GM18505 (cell line): ENCODE results near the gene SYNJ2.

Source experiments
- ATAC-seq: cut with Tn5 transposase; IDR thresholded peaks from one replicate; pipeline ENCODE4 v1.9.1; 2021; ENCODE audit not compliant: unreplicated experiment
- POLR2A ChIP-seq: IDR thresholded peaks from 4 replicates; pipeline ENCODE4 v1.6.1; 2011; ENCODE audit warnings: borderline replicate concordance; ENCODE audit not compliant: insufficient read depth, insufficient read length; ENCODE audit errors: extremely low read depth

SYNJ2 gene

GRCh38 chr6:158029668-158030230 is 48.1 kb downstream of the SYNJ2 start:
- no peak for TF ChIP-seq POLR2A
- ATAC-seq = no peak

GRCh38 chr6:158030380-158031300 is 49.0 kb downstream of the SYNJ2 start:
- no peak for TF ChIP-seq POLR2A
- no peak for ATAC-seq

GRCh38 chr6:158031381-158032353 is 50.0 kb downstream of the SYNJ2 start:
- no peak for TF ChIP-seq POLR2A
- no peak for ATAC-seq

- no peak for TF ChIP-seq POLR2A
- ATAC-seq = no peak
These were observed 50.7 kb downstream of the SYNJ2 start for GRCh38 chr6:158032354-158032733.

GRCh38 chr6:158033077-158033750 is 51.6 kb downstream of the SYNJ2 start:
- TF ChIP-seq POLR2A = no peak
- no peak for ATAC-seq

GRCh38 chr6:158033751-158034702 is 52.4 kb downstream of the SYNJ2 start:
- no peak for TF ChIP-seq POLR2A

GRCh38 chr6:158036261-158036660 is 54.6 kb downstream of the SYNJ2 start:
- ATAC-seq = no peak
- TF ChIP-seq POLR2A = no peak

More at GRCh38 chr6:158033751-158034702, 52.4 kb downstream of the SYNJ2 start:
- ATAC-seq = no peak

- ATAC-seq = no peak
- TF ChIP-seq POLR2A = no peak
These were observed 55.4 kb downstream of the SYNJ2 start for GRCh38 chr6:158037021-158037420.

GRCh38 chr6:158037771-158038170 is 56.1 kb downstream of the SYNJ2 start:
- ATAC-seq = no peak
- TF ChIP-seq POLR2A = no peak

GRCh38 chr6:158038291-158039177 is 56.9 kb downstream of the SYNJ2 start:
- TF ChIP-seq POLR2A = no peak
- ATAC-seq = no peak

- TF ChIP-seq POLR2A = no peak
- ATAC-seq = no peak
These were observed 57.5 kb downstream of the SYNJ2 start for GRCh38 chr6:158039178-158039557.
